ENCODE results near the gene ZNF362.

Gene ZNF362

GRCh38 chr1:33331444-33332356, 75.4 kb downstream of the ZNF362 start:
- TF ChIP-seq, protein P1, sequence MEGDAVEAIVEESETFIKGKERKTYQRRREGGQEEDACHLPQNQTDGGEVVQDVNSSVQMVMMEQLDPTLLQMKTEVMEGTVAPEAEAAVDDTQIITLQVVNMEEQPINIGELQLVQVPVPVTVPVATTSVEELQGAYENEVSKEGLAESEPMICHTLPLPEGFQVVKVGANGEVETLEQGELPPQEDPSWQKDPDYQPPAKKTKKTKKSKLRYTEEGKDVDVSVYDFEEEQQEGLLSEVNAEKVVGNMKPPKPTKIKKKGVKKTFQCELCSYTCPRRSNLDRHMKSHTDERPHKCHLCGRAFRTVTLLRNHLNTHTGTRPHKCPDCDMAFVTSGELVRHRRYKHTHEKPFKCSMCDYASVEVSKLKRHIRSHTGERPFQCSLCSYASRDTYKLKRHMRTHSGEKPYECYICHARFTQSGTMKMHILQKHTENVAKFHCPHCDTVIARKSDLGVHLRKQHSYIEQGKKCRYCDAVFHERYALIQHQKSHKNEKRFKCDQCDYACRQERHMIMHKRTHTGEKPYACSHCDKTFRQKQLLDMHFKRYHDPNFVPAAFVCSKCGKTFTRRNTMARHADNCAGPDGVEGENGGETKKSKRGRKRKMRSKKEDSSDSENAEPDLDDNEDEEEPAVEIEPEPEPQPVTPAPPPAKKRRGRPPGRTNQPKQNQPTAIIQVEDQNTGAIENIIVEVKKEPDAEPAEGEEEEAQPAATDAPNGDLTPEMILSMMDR (IDR thresholded peaks at IDR 0.05; ENCODE audit: insufficient read depth, low read depth, low read length, missing control alignments), result no peak
- no peak overlapping the region for H3K4me3 ChIP-seq (ENCODE audit: low read depth, low read length)
- no peak for DNase-seq (ENCODE audit: low read depth)

- H3K4me3 ChIP-seq (ENCODE audit: low read depth, low read length), result no peak overlapping the region
- no peak for DNase-seq (ENCODE audit: low read depth)
- TF ChIP-seq, protein P1 (IDR thresholded peaks at IDR 0.05; ENCODE audit: insufficient read depth, low read depth, low read length, missing control alignments), result no peak
Observed at GRCh38 chr1:33332357-33332789, 76.1 kb downstream of the ZNF362 start.

GRCh38 chr1:33332881-33333280, 76.6 kb downstream of the ZNF362 start:
- no peak overlapping the region for H3K4me3 ChIP-seq (ENCODE audit: low read depth, low read length)
- no peak for DNase-seq (ENCODE audit: low read depth)
- TF ChIP-seq, protein P1 (IDR thresholded peaks at IDR 0.05; ENCODE audit: insufficient read depth, low read depth, low read length, missing control alignments), result no peak

- no peak overlapping the region for H3K4me3 ChIP-seq (ENCODE audit: low read depth, low read length)
- no peak for DNase-seq (ENCODE audit: low read depth)
- TF ChIP-seq, protein P1 (IDR thresholded peaks at IDR 0.05; ENCODE audit: insufficient read depth, low read depth, low read length, missing control alignments), result no peak
Observed at GRCh38 chr1:33334081-33334552, 77.8 kb downstream of the ZNF362 start.

GRCh38 chr1:33335020-33335419, 78.7 kb downstream of the ZNF362 start:
- no peak overlapping the region for H3K4me3 ChIP-seq (ENCODE audit: low read depth, low read length)
- TF ChIP-seq, protein P1 (IDR thresholded peaks at IDR 0.05; ENCODE audit: insufficient read depth, low read depth, low read length, missing control alignments), result no peak
- no peak for DNase-seq (ENCODE audit: low read depth)

DNA sequence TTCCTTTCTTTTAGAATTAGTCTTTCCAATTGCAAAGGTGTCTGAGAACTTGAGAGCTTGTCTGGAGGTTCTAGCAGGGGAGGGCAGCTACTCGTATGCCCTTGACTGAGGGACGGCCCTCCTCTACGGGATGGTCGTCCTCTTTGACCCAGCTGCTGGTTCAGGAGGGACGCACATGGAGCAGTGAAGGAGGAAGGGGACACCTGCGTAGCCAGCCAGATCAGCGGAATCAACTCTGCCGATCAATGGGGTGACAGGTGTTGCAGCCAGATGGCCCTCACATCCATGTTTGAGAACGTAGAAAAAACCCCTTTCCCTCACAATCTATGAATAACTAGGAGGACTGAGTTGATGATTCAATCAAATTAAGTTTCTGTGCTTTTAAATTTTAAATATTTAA, 80.3 kb downstream of the ZNF362 start:
- H3K4me3 ChIP-seq (ENCODE audit: low read depth, low read length), result no peak overlapping the region
- TF ChIP-seq, protein P1 (IDR thresholded peaks at IDR 0.05; ENCODE audit: insufficient read depth, low read depth, low read length, missing control alignments), result no peak
- DNase-seq (ENCODE audit: low read depth), result no peak

Data from GM12865 (cell line).